ENCODE data around the gene TERT. TPM values are rescaled to one million over a fixed set of nuclear protein-coding genes. Genes with fewer than 3 reads are reported as not detected.

Gene TERT
- total RNA-seq, 1 experiment from 2014 or later: 6.1 TPM

- no peak overlapping the region for H3K27ac Mint-ChIP-seq (ENCODE audit: unreplicated experiment)
- Histone ChIP-seq H3K36me3 (ENCODE audit: control insufficient read depth, insufficient read depth, low read length) (no peaks in the 10 kb centered on the region), H3K4me1 (no peaks in the 10 kb centered on the region), H3K9me3 (peaks cover 6% of the 10 kb centered on the region; the same call in 1 of the 2 replicates), H3K27me3 (replicated peaks; ENCODE audit: control insufficient read depth, insufficient read depth, low read length) (no peaks in the 10 kb centered on the region), H3K4me3 (ENCODE audit: low read depth, low read length) (no peak overlapping the region)
- no peak for TF ChIP-seq CTCF (IDR thresholded peaks at IDR 0.05; ENCODE audit: insufficient read depth in 1 of 2, low read depth in 1 of 2, low read length in 1 of 2, severe bottlenecking in 1 of 2, unreplicated experiment in 1 of 2)
- DNase-seq: no peak
- no peaks in the 10 kb centered on the region for H3K4me1 Mint-ChIP-seq (ENCODE audit: low read depth, unreplicated experiment)
- no peaks in the 10 kb centered on the region for H3K27me3 Mint-ChIP-seq (ENCODE audit: insufficient read depth, unreplicated experiment)
- no TSS peak for BruUV-seq (replicated peaks)
- no peaks in the 10 kb centered on the region for H3K9me3 Mint-ChIP-seq (ENCODE audit: unreplicated experiment)
- intact Hi-C loops (cut with micrococcal nuclease; ENCODE audit: unreplicated experiment): no loop called here
- H3K36me3 Mint-ChIP-seq (ENCODE audit: insufficient read depth, unreplicated experiment): no peaks in the 10 kb centered on the region
- ChIA-PET CTCF (interaction anchor here (0.5 kb wide), 1 partner anchor 127 kb away, joined by 3 read pairs; no protein-coding TSS in a partner anchor), POLR2A (no interaction called here)
- no peak overlapping the region for H3K4me3 Mint-ChIP-seq (ENCODE audit: unreplicated experiment)
Measured at GRCh38 chr5:1299961-1300360, 5.1 kb upstream of the TERT start.

GRCh38 chr5:1299511-1299850, 4.6 kb upstream of the TERT start:
- Histone ChIP-seq H3K9me3 (peaks cover 6% of the 10 kb centered on the region; the same call in 1 of the 2 replicates), H3K27me3 (replicated peaks; ENCODE audit: control insufficient read depth, insufficient read depth, low read length) (no peaks in the 10 kb centered on the region), H3K36me3 (ENCODE audit: control insufficient read depth, insufficient read depth, low read length) (no peaks in the 10 kb centered on the region), H3K4me1 (peaks cover 1% of the 10 kb centered on the region), H3K4me3 (ENCODE audit: low read depth, low read length) (no peak overlapping the region)
- H3K9me3 Mint-ChIP-seq (ENCODE audit: unreplicated experiment): no peaks in the 10 kb centered on the region
- no peak overlapping the region for H3K27ac Mint-ChIP-seq (ENCODE audit: unreplicated experiment)
- H3K36me3 Mint-ChIP-seq (ENCODE audit: insufficient read depth, unreplicated experiment): no peaks in the 10 kb centered on the region
- TF ChIP-seq CTCF (IDR thresholded peaks at IDR 0.05; ENCODE audit: insufficient read depth in 1 of 2, low read depth in 1 of 2, low read length in 1 of 2, severe bottlenecking in 1 of 2, unreplicated experiment in 1 of 2): no peak
- CTCF ChIA-PET: no interaction called here
- POLR2A ChIA-PET: no interaction called here
- no peaks in the 10 kb centered on the region for H3K27me3 Mint-ChIP-seq (ENCODE audit: insufficient read depth, unreplicated experiment)
- H3K4me3 Mint-ChIP-seq (ENCODE audit: unreplicated experiment): no peak overlapping the region
- H3K4me1 Mint-ChIP-seq (ENCODE audit: low read depth, unreplicated experiment): no peaks in the 10 kb centered on the region
- DNase-seq: peak in 1 of 2 experiments; percentile 23
- intact Hi-C loops (cut with micrococcal nuclease; ENCODE audit: unreplicated experiment): no loop called here
- BruUV-seq (replicated peaks): no TSS peak

- Histone ChIP-seq H3K9me3 (peaks cover 6% of the 10 kb centered on the region; the same call in 1 of the 2 replicates), H3K36me3 (ENCODE audit: control insufficient read depth, insufficient read depth, low read length) (no peaks in the 10 kb centered on the region), H3K27me3 (replicated peaks; ENCODE audit: control insufficient read depth, insufficient read depth, low read length) (no peaks in the 10 kb centered on the region), H3K4me1 (peaks cover 6% of the 10 kb centered on the region), H3K4me3 (ENCODE audit: low read depth, low read length) (no peak overlapping the region)
- TF ChIP-seq CTCF (IDR thresholded peaks at IDR 0.05; ENCODE audit: insufficient read depth in 1 of 2, low read depth in 1 of 2, low read length in 1 of 2, severe bottlenecking in 1 of 2, unreplicated experiment in 1 of 2): no peak
- no TSS peak for BruUV-seq (replicated peaks)
- Mint-ChIP-seq H3K9me3 (ENCODE audit: unreplicated experiment) (no peaks in the 10 kb centered on the region), H3K27ac (ENCODE audit: unreplicated experiment) (no peak overlapping the region), H3K4me3 (ENCODE audit: unreplicated experiment) (no peak overlapping the region), H3K36me3 (ENCODE audit: insufficient read depth, unreplicated experiment) (no peaks in the 10 kb centered on the region), H3K27me3 (ENCODE audit: insufficient read depth, unreplicated experiment) (no peaks in the 10 kb centered on the region), H3K4me1 (ENCODE audit: low read depth, unreplicated experiment) (no peaks in the 10 kb centered on the region)
- CTCF ChIA-PET: no interaction called here
- POLR2A ChIA-PET: no interaction called here
- peak in 1 of 2 experiments; percentile 25 for DNase-seq
- intact Hi-C loops (cut with micrococcal nuclease; ENCODE audit: unreplicated experiment): no loop called here
Measured at GRCh38 chr5:1298723-1299510, 4.0 kb upstream of the TERT start.

Measured in Caco-2 (cell line).